Activated CD4-positive, alpha-beta T cell treated with anti-CD3 and anti-CD28 coated beads, Interleukin-2, amount 10 ng/mL, durations not matched to agents 7 days and 5 days (primary cell): ENCODE data around the gene POR. TPM values are rescaled to one million over a fixed set of nuclear protein-coding genes. Genes with fewer than 3 reads are reported as not detected.
"Not testable (repeated sequence)": the region's sequence is repeated elsewhere in the genome, so short reads cannot be mapped to it uniquely, and the experiment has no call there.

Experiments used
- CTCF ChIA-PET: fragments of 350-600 bp; sonication (Branson Sonifier 250); formaldehyde crosslinking; loops from one replicate; lab custom pipeline; 2021; ENCODE audit warnings: antibody characterized with exemption; lab: Charles Lee
- POLR2A ChIA-PET: fragments of 350-600 bp; sonication (Branson Sonifier 250); formaldehyde crosslinking; loops from one replicate; lab custom pipeline; 2021; ENCODE audit warnings: antibody characterized with exemption; lab: Charles Lee
- DNase-seq: peaks from one replicate; pipeline ENCODE4 v3.0.0-alpha.2; 2020
- H3K27ac Mint-ChIP-seq: one replicate; pipeline ENCODE4 v1.8.0; 2021; ENCODE audit warnings: mild to moderate bottlenecking, moderate library complexity, mixed read lengths
- H3K27me3 Mint-ChIP-seq: one replicate; pipeline ENCODE4 v1.8.0; 2021; ENCODE audit warnings: mixed read lengths
- H3K36me3 Mint-ChIP-seq: one replicate; pipeline ENCODE4 v1.8.0; 2021; ENCODE audit warnings: low read depth, mixed read lengths
- H3K4me1 Mint-ChIP-seq: one replicate; pipeline ENCODE4 v1.8.0; 2021; ENCODE audit warnings: mixed read lengths
- H3K4me3 Mint-ChIP-seq: one replicate; pipeline ENCODE4 v1.8.0; 2021; ENCODE audit warnings: mild to moderate bottlenecking, moderate library complexity, mixed read lengths
- H3K9me3 Mint-ChIP-seq: one replicate; pipeline ENCODE4 v1.8.0; 2021; ENCODE audit warnings: mixed read lengths
- microRNA-seq: library from miRNA; unstranded; fragments of <30 nt; microRNA quantifications from one replicate; pipeline ENCODE4 v1.2.0, GENCODE V29; 2021; ENCODE audit warnings: borderline microRNAs expressed, borderline replicate concordance
- total RNA-seq, 2 experiments: library from RNA; stranded (reverse); gene quantifications; one replicate each; pipeline ENCODE4 v1.2.3, GENCODE V29; 2021

POR gene
- total RNA-seq, 2 experiments from 2014 or later: 29.9 to 37.1 TPM

GRCh38 chr7:76023002-76023401 is 108.0 kb downstream of the POR start:
- peaks cover 25% of the 10 kb centered on the region for H3K4me1 Mint-ChIP-seq
- DNase-seq: no peak
- H3K27me3 Mint-ChIP-seq: no peaks in the 10 kb centered on the region
- ChIA-PET POLR2A (no interaction called here), CTCF (interaction anchor here (0.6 to 1.4 kb wide), 3 partner anchors 9 to 33 kb away, joined by 3 to 5 read pairs (median 4); no protein-coding TSS in a partner anchor)
- no peak overlapping the region for H3K4me3 Mint-ChIP-seq
- no peak overlapping the region for H3K27ac Mint-ChIP-seq
- no peaks in the 10 kb centered on the region for H3K9me3 Mint-ChIP-seq
- peaks cover 33% of the 10 kb centered on the region for H3K36me3 Mint-ChIP-seq

- H3K27me3 Mint-ChIP-seq, H3K4me3 Mint-ChIP-seq, H3K36me3 Mint-ChIP-seq, POLR2A ChIA-PET, H3K9me3 Mint-ChIP-seq, DNase-seq, H3K27ac Mint-ChIP-seq: not testable (repeated sequence)
- CTCF ChIA-PET: interaction anchor here (1.6 kb wide), 1 partner anchor 10 kb away, joined by 5 read pairs; no protein-coding TSS in a partner anchor
- H3K4me1 Mint-ChIP-seq: peaks cover 14% of the 10 kb centered on the region
These were observed 114.7 kb downstream of the POR start for GRCh38 chr7:76029682-76030081.

- DNase-seq: no peak
- POLR2A ChIA-PET: no interaction called here
- Mint-ChIP-seq H3K27ac (no peak overlapping the region), H3K9me3 (no peaks in the 10 kb centered on the region), H3K36me3 (peaks cover 2% of the 10 kb centered on the region), H3K4me3 (no peak overlapping the region), H3K27me3 (no peaks in the 10 kb centered on the region), H3K4me1 (peaks cover 14% of the 10 kb centered on the region)
- CTCF ChIA-PET: interaction anchor here (0.6 to 1.1 kb wide), 3 partner anchors 11 to 163 kb away, joined by 3 read pairs; no protein-coding TSS in a partner anchor
These were observed 117.0 kb downstream of the POR start for GRCh38 chr7:76031964-76032363.

Small RNAs within 50 kb of the gene (microRNA-seq; reads per million reads assigned to microRNA genes)
- gene MIR4651: not detected

Other genes starting within 250 kb of the POR start
- gene HIP1, start 176.2 kb upstream of the POR start, total RNA-seq: 1 to 10 TPM; 2.2 to 2.8 TPM
- gene CCL26, start 142.9 kb upstream of the POR start, total RNA-seq: not detected
- gene CCL24, start 101.3 kb upstream of the POR start, total RNA-seq: not detected
- 10 to 100 TPM; 21.1 to 21.8 TPM for gene RHBDD2, start 36.1 kb upstream of the POR start, total RNA-seq
- gene TMEM120A, start 79.4 kb downstream of the POR start, total RNA-seq: 10 to 100 TPM; 17.3 to 19.9 TPM
- gene STYXL1, start 132.8 kb downstream of the POR start, total RNA-seq: 10 to 100 TPM; 39.1 to 40.3 TPM
- 100 to 1,000 TPM; 136 to 149 TPM for gene MDH2, start 133.0 kb downstream of the POR start, total RNA-seq